ENCODE measurements around the gene TC2N.

- TF ChIP-seq FOXM1 (IDR thresholded peaks at IDR 0.05; ENCODE audit: borderline replicate concordance) (no peak), ELF4 (IDR thresholded peaks at IDR 0.05) (no peak), FOXK2 (IDR thresholded peaks at IDR 0.05) (no peak), PKNOX1 (IDR thresholded peaks at IDR 0.05) (no peak), HDGF (IDR thresholded peaks at IDR 0.05; ENCODE audit: borderline replicate concordance) (no peak), BHLHE40 (IDR thresholded peaks at IDR 0.05; ENCODE audit: borderline replicate concordance) (no peak), ZNF384 (IDR thresholded peaks at IDR 0.05) (no peak), SP1 (IDR thresholded peaks at IDR 0.05) (no peak), L3MBTL2 (conservative IDR thresholded peaks at IDR 0.05) (no peak), ARNT (IDR thresholded peaks at IDR 0.05) (no peak), SUZ12 (IDR thresholded peaks at IDR 0.05) (no peak), FOXA1 (IDR thresholded peaks at IDR 0.05) (no peak), LEF1 (IDR thresholded peaks at IDR 0.05; ENCODE audit: borderline replicate concordance) (no peak), NFRKB (IDR thresholded peaks at IDR 0.05) (no peak)
These were observed 31.0 kb upstream of the TC2N start for GRCh38 chr14:91898372-91898771.
